Natural killer cell (primary cell): ENCODE data around the gene SELENOO. TPM values are rescaled to one million over a fixed set of nuclear protein-coding genes. Genes with fewer than 3 reads are reported as not detected.

Experiments
- ATAC-seq, 3 donors: fragments of 150-1000 bp in 2 of 3; fragments of 200-7000 bp in 1 of 3; cut with Tn5 transposase; 1 replicate in 1 of 3; 2 replicates in 2 of 3; pipeline ENCODE4 v1.10.0; 2021; ENCODE audit warnings: mild to moderate bottlenecking in 2 of 3, moderate library complexity in 2 of 3
- DNase-seq, 2 donors: peaks; one replicate each; pipeline versions ENCODE4 v3.0.0 to v3.0.0-alpha.2; 2013 to 2021; ENCODE audit warnings: mixed read lengths in 1 of 2
- H3K27ac ChIP-seq: one replicate; pipeline ENCODE4 v1.5.1; 2013; ENCODE audit warnings: mild to moderate bottlenecking, low read length
- H3K27me3 ChIP-seq: one replicate; pipeline ENCODE4 v1.6.1; 2013; ENCODE audit warnings: low read length; ENCODE audit not compliant: control insufficient read depth, insufficient read depth
- H3K36me3 ChIP-seq: one replicate; pipeline ENCODE4 v1.6.1; 2013; ENCODE audit warnings: low read length; ENCODE audit not compliant: control insufficient read depth, insufficient read depth
- H3K4me1 ChIP-seq: one replicate; pipeline ENCODE4 v1.6.1; 2013; ENCODE audit warnings: low read length; ENCODE audit not compliant: control insufficient read depth, insufficient read depth
- H3K4me3 ChIP-seq: one replicate; pipeline ENCODE4 v1.5.1; 2013; ENCODE audit warnings: low read length
- H3K9me3 ChIP-seq: one replicate; pipeline ENCODE4 v1.6.1; 2013; ENCODE audit warnings: low read length; ENCODE audit not compliant: control insufficient read depth, insufficient read depth
- H3K27ac Mint-ChIP-seq, 2 donors: one replicate each; pipeline ENCODE4 v1.8.0; 2022; ENCODE audit warnings: mild to moderate bottlenecking in 2 of 2, mixed read lengths in 2 of 2, moderate library complexity in 1 of 2
- H3K27me3 Mint-ChIP-seq, 2 donors: one replicate each; pipeline ENCODE4 v1.8.0; 2022; ENCODE audit warnings: low read depth in 2 of 2, mixed read lengths in 2 of 2
- H3K36me3 Mint-ChIP-seq: one replicate; pipeline ENCODE4 v1.8.0; 2022; ENCODE audit warnings: mixed read lengths
- H3K4me1 Mint-ChIP-seq, 2 donors: one replicate each; pipeline ENCODE4 v1.8.0; 2022; ENCODE audit warnings: mixed read lengths in 2 of 2
- H3K4me3 Mint-ChIP-seq: one replicate; pipeline ENCODE4 v1.8.0; 2022; ENCODE audit warnings: mild to moderate bottlenecking, moderate library complexity, mixed read lengths
- H3K9me3 Mint-ChIP-seq, 2 donors: one replicate each; pipeline ENCODE4 v1.8.0; 2022; ENCODE audit warnings: mixed read lengths in 2 of 2
- CTCF ChIP-seq: fragments of 200-600 bp; IDR thresholded peaks from one replicate; pipeline ENCODE4 v1.8.0; 2022; ENCODE audit warnings: antibody characterized with exemption
- WGBS: methylation state at CpG from one replicate; pipeline ENCODE4 v1.1.7; 2013; ENCODE audit warnings: missing lambda C conversion rate; ENCODE audit not compliant: insufficient coverage; 5-methylcytosine and 5-hydroxymethylcytosine counted together
- intact Hi-C: fragments of 100-400 bp; cut with micrococcal nuclease; formaldehyde crosslinking; loops from one replicate; pipeline ENCODE4 v1.14.2; 2022
- total RNA-seq, 4 donors: library from RNA; stranded (reverse); fragments of 120-200 nt in 1 of 4; gene quantifications; one replicate each; pipeline versions ENCODE4 v1.2.3 to v1.2.4, GENCODE V29; 2013 to 2022

SELENOO gene
- total RNA-seq, 3 donors from 2014 or later (not counting 1 experiment from before 2014, with no cell fraction given): 37.3 to 45.2 (median 37.6) TPM

GRCh38 chr22:50219800-50220602, 19.2 kb downstream of the SELENOO start:
- WGBS: 83% methylated on average over 25 of the region's 25 CpGs
- Mint-ChIP-seq H3K4me3 (peak overlapping the region; percentile 45), H3K36me3 (peaks cover 7% of the 10 kb centered on the region), H3K27me3 (no peaks in the 10 kb centered on the region), H3K9me3 (no peaks in the 10 kb centered on the region), H3K4me1 (peaks cover under 1 to 2% of the 10 kb centered on the region in 2 donors), H3K27ac (no peak overlapping the region)
- Histone ChIP-seq H3K27me3 (no peaks in the 10 kb centered on the region), H3K4me3 (no peak overlapping the region), H3K9me3 (no peaks in the 10 kb centered on the region), H3K27ac (no peak overlapping the region), H3K4me1 (no peaks in the 10 kb centered on the region), H3K36me3 (peaks cover 71% of the 10 kb centered on the region)
- intact Hi-C loops: no loop called here
- no peak for TF ChIP-seq CTCF
- DNase-seq (no peak), ATAC-seq (no peak)

- no peaks in the 10 kb centered on the region for H3K9me3 ChIP-seq
- TF ChIP-seq CTCF: no peak
- intact Hi-C loops: no loop called here
- no peaks in the 10 kb centered on the region for H3K4me1 Mint-ChIP-seq
- ATAC-seq (peak in 1 of 3 donors; percentile 4), DNase-seq (no peak)
- 94% methylated on average over 42 of the region's 45 CpGs for WGBS
- H3K27ac ChIP-seq: no peak overlapping the region
- H3K36me3 Mint-ChIP-seq: peaks cover 7% of the 10 kb centered on the region
- H3K27ac Mint-ChIP-seq: no peak overlapping the region
- no peaks in the 10 kb centered on the region for H3K27me3 ChIP-seq
- no peak overlapping the region for H3K4me3 Mint-ChIP-seq
- H3K27me3 Mint-ChIP-seq: no peaks in the 10 kb centered on the region
- no peaks in the 10 kb centered on the region for H3K4me1 ChIP-seq
- no peaks in the 10 kb centered on the region for H3K9me3 Mint-ChIP-seq
- peaks cover 71% of the 10 kb centered on the region for H3K36me3 ChIP-seq
- H3K4me3 ChIP-seq: no peak overlapping the region
These were observed 20.0 kb downstream of the SELENOO start for GRCh38 chr22:50220603-50221409.

- no peak overlapping the region for H3K27ac ChIP-seq
- ATAC-seq (peak in 1 of 3 donors; percentile 17), DNase-seq (no peak)
- 93% methylated on average over 19 of the region's 19 CpGs for WGBS
- H3K36me3 ChIP-seq: peaks cover 68% of the 10 kb centered on the region
- no peak overlapping the region for H3K27ac Mint-ChIP-seq
- no peak overlapping the region for H3K4me3 ChIP-seq
- peaks cover 7% of the 10 kb centered on the region for H3K36me3 Mint-ChIP-seq
- intact Hi-C loops: no loop called here
- H3K27me3 Mint-ChIP-seq: no peaks in the 10 kb centered on the region
- no peaks in the 10 kb centered on the region for H3K9me3 Mint-ChIP-seq
- TF ChIP-seq CTCF: no peak
- no peaks in the 10 kb centered on the region for H3K9me3 ChIP-seq
- no peaks in the 10 kb centered on the region for H3K4me1 ChIP-seq
- H3K4me1 Mint-ChIP-seq: no peaks in the 10 kb centered on the region
- no peak overlapping the region for H3K4me3 Mint-ChIP-seq
- H3K27me3 ChIP-seq: no peaks in the 10 kb centered on the region
These were observed 20.8 kb downstream of the SELENOO start for GRCh38 chr22:50221410-50222300.
